ENCODE measurements around the gene SLC4A3. TPM values are rescaled to one million over a fixed set of nuclear protein-coding genes. Genes with fewer than 3 reads are reported as not detected.
"Not testable (repeated sequence)": the region's sequence is repeated elsewhere in the genome, so short reads cannot be mapped to it uniquely, and the experiment has no call there.

SLC4A3 gene
- total and polyA plus RNA-seq, 9 donors, result 5.5 to 15.9 (median 11.0) TPM

DNA sequence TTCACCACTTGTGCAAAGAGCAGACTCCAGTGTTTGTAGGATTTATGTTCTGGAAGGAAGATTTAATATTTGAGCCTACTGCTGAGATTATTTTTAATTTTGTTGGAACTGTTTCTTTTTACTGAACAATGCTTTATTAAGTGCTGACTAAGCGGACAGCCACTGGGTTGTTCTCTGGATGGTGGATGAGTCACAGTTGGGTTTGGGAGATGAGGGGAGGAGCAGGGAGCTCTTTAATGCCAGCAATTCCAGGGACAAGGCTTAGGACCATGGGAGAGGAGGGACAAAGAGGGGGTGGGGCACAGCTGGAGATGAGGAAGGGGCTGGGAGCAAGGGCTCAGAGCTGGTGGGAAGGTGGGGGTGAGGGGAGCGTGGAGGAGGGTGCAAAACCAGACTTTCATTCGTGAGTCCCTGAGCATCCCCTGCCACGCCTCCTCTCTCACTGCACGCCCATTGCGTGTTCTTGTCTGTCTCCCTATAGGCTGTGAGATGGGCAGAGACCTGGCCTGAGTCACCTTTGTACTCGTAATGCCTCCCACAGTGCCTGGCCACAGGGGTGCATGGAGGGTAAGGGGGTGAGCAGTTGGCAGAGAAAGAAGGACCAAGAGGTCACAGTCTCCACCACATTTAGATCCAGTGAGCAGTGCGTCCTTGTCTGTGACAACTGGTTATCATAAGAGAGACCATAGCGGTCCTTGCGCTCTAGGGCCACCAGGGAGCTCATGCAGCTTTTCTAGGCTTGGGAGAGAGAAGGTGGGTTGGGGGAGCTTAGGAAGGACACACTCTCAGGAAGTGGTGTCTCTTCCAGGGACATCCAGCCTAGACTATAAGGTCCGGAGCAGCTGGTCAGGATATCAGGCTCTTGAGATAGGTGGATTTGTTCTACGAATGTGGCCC lies 18.4 kb downstream of the SLC4A3 start:
- Histone ChIP-seq H3K4me1 (ENCODE audit: control insufficient read depth, insufficient read depth, low read length) (peaks cover 44% of the 10 kb centered on the region), H3K27ac (ENCODE audit: low read length) (peak overlapping the region; percentile 78), H3K36me3 (ENCODE audit: control insufficient read depth, insufficient read depth, low read length) (no peaks in the 10 kb centered on the region), H3K27me3 (ENCODE audit: control insufficient read depth, insufficient read depth, low read length) (peaks cover 3% of the 10 kb centered on the region), H3K9me3 (replicated peaks; ENCODE audit: control insufficient read depth, low read depth, low read length) (no peaks in the 10 kb centered on the region), H3K4me3 (ENCODE audit: low read length) (no peak overlapping the region)
- DNase-seq, result peak; percentile 45
- 78% methylated on average over 1 of the region's 12 CpGs for WGBS (ENCODE audit: insufficient coverage)

DNA sequence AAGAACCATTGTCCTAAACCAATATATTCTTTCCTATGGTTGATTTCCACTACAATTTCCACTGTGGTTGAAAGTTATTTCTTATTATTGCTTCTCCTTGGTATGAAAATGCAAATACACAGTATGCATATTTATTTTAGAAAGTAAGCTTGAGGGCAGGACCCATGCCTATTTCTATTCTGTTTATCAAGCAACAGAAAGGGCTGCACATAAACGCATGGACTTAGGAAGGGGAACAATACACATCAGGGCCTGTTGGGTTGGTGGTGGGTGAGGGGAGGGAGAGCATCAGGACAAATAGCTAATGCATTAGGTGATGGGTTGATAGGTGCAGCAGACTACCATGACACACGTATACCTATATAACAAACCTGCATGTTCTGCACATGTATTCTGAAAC lies 20.7 kb downstream of the SLC4A3 start:
- DNase-seq, result no peak
- Histone ChIP-seq H3K27ac (ENCODE audit: low read length) (no peak overlapping the region), H3K27me3 (ENCODE audit: control insufficient read depth, insufficient read depth, low read length) (peaks cover 6% of the 10 kb centered on the region), H3K9me3 (replicated peaks; ENCODE audit: control insufficient read depth, low read depth, low read length) (peaks cover 3% of the 10 kb centered on the region), H3K36me3 (ENCODE audit: control insufficient read depth, insufficient read depth, low read length) (no peaks in the 10 kb centered on the region), H3K4me3 (ENCODE audit: low read length) (no peak overlapping the region), H3K4me1 (ENCODE audit: control insufficient read depth, insufficient read depth, low read length) (peaks cover 32% of the 10 kb centered on the region)
- no CpG with 5 or more reads among the region's 2 CpGs for WGBS (ENCODE audit: insufficient coverage)

DNA sequence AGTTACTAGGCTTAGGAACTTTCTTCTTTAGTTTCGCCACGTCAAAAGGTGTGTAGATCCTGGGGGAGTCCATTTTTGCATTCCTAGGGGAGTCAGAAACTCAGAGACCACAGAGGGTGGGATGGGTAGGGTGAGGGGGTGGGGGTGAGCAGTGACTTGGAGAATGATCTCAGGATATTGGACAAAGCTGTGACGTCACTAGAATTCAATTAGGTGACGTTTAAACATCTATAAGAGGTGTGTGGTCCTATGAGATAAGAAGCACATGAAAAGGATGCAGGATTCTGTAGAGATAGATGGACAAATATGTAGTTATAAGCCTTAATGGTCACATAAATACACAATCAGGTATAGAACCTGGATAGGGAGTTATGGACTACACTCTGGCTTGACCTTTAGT lies 21.5 kb downstream of the SLC4A3 start:
- no peaks in the 10 kb centered on the region for H3K36me3 ChIP-seq (ENCODE audit: control insufficient read depth, insufficient read depth, low read length)
- no peak overlapping the region for H3K27ac ChIP-seq (ENCODE audit: low read length)
- peaks cover 24% of the 10 kb centered on the region for H3K4me1 ChIP-seq (ENCODE audit: control insufficient read depth, insufficient read depth, low read length)
- H3K9me3 ChIP-seq (replicated peaks; ENCODE audit: control insufficient read depth, low read depth, low read length), result peaks cover 3% of the 10 kb centered on the region
- H3K27me3 ChIP-seq (ENCODE audit: control insufficient read depth, insufficient read depth, low read length), result peaks cover 6% of the 10 kb centered on the region
- H3K4me3 ChIP-seq (ENCODE audit: low read length), result no peak overlapping the region
- 88% methylated on average over 2 of the region's 4 CpGs for WGBS (ENCODE audit: insufficient coverage)
- DNase-seq, result no peak

DNA sequence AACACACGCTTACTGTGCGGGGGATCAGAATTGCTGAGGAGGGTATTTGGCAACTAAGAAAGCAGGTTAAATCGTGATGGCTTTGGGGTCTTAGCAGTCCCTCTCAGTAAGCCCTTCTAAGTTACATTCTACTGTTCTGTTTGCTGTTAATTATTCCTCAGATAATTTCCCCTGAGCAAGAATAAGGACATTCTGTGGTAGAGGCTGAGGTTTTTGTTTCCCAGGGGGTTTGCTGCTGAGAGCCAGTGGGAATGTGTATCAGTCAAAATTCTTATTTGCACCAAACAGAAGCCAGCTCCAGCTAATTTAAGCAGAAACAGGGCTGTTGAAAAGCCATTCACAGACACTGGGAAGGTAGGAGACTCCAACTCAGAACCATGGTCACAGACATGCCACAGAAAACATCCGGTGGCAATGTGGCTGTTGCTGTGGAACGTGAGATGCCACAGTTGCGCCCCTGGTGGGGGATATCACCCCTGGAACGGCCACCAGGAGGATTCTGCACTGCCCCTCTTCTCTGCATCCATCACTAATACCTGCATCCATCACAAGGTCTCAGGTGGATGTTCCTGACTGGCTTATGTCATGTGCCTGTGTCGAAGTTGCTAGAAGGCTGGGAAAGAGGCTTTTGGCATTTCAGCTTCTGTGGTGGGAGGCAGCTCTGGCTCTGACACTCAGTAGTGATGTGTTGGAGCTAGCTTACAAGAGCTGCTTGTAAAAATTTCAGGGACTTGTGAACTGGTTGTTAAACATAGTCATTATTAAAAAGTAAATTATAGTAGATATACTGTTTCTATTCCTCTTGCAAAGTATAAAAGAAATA lies 23.2 kb downstream of the SLC4A3 start:
- H3K4me1 ChIP-seq (ENCODE audit: control insufficient read depth, insufficient read depth, low read length), result peaks cover 7% of the 10 kb centered on the region
- 56% methylated on average over 1 of the region's 8 CpGs for WGBS (ENCODE audit: insufficient coverage)
- H3K27ac ChIP-seq (ENCODE audit: low read length), result no peak overlapping the region
- H3K4me3 ChIP-seq (ENCODE audit: low read length), result no peak overlapping the region
- H3K36me3 ChIP-seq (ENCODE audit: control insufficient read depth, insufficient read depth, low read length), result no peaks in the 10 kb centered on the region
- H3K27me3 ChIP-seq (ENCODE audit: control insufficient read depth, insufficient read depth, low read length), result peaks cover 6% of the 10 kb centered on the region
- peaks cover 3% of the 10 kb centered on the region for H3K9me3 ChIP-seq (replicated peaks; ENCODE audit: control insufficient read depth, low read depth, low read length)
- no peak for DNase-seq

DNA sequence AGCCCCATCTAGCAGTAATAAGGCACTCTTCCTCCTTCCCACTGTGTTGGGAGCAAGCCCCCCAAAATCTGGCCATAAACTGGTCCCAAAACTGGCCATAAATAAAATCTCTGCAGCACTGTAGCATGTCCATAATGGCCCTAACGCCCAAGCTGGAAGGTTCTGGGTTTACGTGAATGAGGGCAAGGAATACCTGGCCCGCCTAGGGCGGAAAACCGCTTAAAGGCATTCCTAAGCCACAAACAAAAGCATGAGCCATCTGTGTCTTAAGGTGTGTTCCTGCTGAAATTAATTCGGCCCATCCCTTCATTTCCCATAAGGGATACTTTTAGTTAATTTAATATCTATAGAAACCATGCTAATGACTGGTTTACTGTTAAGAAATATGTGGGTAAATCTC lies 24.2 kb downstream of the SLC4A3 start:
- not testable (repeated sequence) for H3K9me3 ChIP-seq (replicated peaks; ENCODE audit: control insufficient read depth, low read depth, low read length); H3K36me3 ChIP-seq (ENCODE audit: control insufficient read depth, insufficient read depth, low read length); DNase-seq; H3K4me3 ChIP-seq (ENCODE audit: low read length); H3K27ac ChIP-seq (ENCODE audit: low read length); H3K4me1 ChIP-seq (ENCODE audit: control insufficient read depth, insufficient read depth, low read length); H3K27me3 ChIP-seq (ENCODE audit: control insufficient read depth, insufficient read depth, low read length)
- WGBS (ENCODE audit: insufficient coverage), result no CpG with 5 or more reads among the region's 6 CpGs

DNA sequence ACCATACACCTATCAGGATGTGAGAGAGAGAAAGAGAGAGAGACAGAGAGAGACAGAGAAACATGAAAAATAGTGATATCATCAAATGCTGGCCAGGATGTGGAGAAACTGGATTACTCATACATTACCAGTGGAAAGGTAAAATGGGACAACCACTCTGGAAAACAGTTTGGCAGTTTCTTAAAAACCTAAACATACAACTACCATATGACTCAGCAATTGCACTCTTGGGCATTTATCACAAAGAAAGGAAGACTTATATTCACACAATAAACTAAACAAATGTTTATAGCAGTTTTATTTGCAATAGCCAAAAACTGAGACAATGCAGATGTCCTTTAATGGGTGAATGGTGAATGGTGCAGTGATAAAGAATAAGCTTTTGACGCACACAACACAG lies 29.1 kb downstream of the SLC4A3 start:
- no peak for DNase-seq
- Histone ChIP-seq H3K4me1 (ENCODE audit: control insufficient read depth, insufficient read depth, low read length) (no peaks in the 10 kb centered on the region), H3K36me3 (ENCODE audit: control insufficient read depth, insufficient read depth, low read length) (no peaks in the 10 kb centered on the region), H3K27ac (ENCODE audit: low read length) (no peak overlapping the region), H3K9me3 (replicated peaks; ENCODE audit: control insufficient read depth, low read depth, low read length) (peaks cover 5% of the 10 kb centered on the region), H3K4me3 (ENCODE audit: low read length) (no peak overlapping the region), H3K27me3 (ENCODE audit: control insufficient read depth, insufficient read depth, low read length) (peaks cover 1% of the 10 kb centered on the region)
- WGBS (ENCODE audit: insufficient coverage), result no CpG with 5 or more reads among the region's 1 CpG

DNA sequence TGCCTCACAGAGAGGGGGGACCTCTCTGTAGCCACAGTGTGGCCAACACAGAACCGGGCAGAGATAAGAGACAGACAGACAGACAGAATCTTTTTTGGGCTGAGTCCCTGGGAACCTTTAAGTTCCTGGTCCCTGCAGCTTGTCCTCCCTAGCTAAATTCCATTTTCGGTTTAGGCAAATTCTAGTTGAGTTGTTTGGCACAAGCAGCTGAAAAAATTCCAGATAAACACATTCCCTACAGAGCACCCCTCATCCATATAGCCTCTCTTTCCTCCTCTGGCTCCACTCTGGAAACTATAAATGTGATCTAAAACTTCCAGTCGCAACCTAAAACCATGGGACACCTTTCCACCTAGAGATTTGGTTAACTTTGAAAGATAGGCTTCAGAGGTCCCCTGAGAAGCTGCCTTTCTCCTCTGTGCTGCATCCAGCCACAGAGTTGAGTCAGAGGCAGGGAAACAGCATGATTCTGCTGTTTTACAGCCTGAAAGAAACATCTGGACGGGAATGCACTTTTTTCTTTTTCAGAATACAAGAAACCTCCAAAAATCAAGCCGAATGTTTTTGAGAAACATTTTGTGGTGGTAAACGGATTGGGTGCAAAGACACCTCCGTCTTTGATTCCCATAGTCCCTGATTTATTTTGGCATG lies 30.9 kb downstream of the SLC4A3 start:
- H3K27me3 ChIP-seq (ENCODE audit: control insufficient read depth, insufficient read depth, low read length), result no peaks in the 10 kb centered on the region
- no peak overlapping the region for H3K4me3 ChIP-seq (ENCODE audit: low read length)
- peak; percentile 56 for DNase-seq
- H3K9me3 ChIP-seq (replicated peaks; ENCODE audit: control insufficient read depth, low read depth, low read length), result peaks cover 9% of the 10 kb centered on the region
- H3K4me1 ChIP-seq (ENCODE audit: control insufficient read depth, insufficient read depth, low read length), result no peaks in the 10 kb centered on the region
- H3K36me3 ChIP-seq (ENCODE audit: control insufficient read depth, insufficient read depth, low read length), result no peaks in the 10 kb centered on the region
- 56% methylated on average over 2 of the region's 7 CpGs for WGBS (ENCODE audit: insufficient coverage)
- H3K27ac ChIP-seq (ENCODE audit: low read length), result no peak overlapping the region

DNA sequence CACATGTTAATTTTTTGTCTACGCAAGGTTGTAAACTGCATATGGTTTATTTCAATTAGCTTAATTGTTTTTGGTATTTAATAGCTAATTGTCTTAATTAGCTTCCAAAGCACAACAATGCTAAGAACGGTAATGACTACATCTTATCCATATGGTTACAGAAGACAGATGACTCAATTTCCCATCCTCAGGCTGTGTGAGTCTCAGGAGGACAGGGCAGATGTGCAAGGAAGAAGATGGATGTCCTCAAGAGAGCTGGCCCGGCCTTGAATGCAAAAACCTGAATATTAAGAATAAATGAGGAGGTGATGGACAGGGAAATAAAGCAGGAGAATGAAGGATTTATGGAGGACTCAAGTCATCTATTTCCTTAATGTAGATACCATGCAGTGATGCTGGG lies 31.4 kb downstream of the SLC4A3 start:
- Histone ChIP-seq H3K36me3 (ENCODE audit: control insufficient read depth, insufficient read depth, low read length) (no peaks in the 10 kb centered on the region), H3K9me3 (replicated peaks; ENCODE audit: control insufficient read depth, low read depth, low read length) (peaks cover 9% of the 10 kb centered on the region), H3K27ac (ENCODE audit: low read length) (no peak overlapping the region), H3K4me1 (ENCODE audit: control insufficient read depth, insufficient read depth, low read length) (no peaks in the 10 kb centered on the region), H3K27me3 (ENCODE audit: control insufficient read depth, insufficient read depth, low read length) (no peaks in the 10 kb centered on the region), H3K4me3 (ENCODE audit: low read length) (no peak overlapping the region)
- no peak for DNase-seq
- WGBS (ENCODE audit: insufficient coverage), result no CpG with 5 or more reads among the region's 3 CpGs

DNA sequence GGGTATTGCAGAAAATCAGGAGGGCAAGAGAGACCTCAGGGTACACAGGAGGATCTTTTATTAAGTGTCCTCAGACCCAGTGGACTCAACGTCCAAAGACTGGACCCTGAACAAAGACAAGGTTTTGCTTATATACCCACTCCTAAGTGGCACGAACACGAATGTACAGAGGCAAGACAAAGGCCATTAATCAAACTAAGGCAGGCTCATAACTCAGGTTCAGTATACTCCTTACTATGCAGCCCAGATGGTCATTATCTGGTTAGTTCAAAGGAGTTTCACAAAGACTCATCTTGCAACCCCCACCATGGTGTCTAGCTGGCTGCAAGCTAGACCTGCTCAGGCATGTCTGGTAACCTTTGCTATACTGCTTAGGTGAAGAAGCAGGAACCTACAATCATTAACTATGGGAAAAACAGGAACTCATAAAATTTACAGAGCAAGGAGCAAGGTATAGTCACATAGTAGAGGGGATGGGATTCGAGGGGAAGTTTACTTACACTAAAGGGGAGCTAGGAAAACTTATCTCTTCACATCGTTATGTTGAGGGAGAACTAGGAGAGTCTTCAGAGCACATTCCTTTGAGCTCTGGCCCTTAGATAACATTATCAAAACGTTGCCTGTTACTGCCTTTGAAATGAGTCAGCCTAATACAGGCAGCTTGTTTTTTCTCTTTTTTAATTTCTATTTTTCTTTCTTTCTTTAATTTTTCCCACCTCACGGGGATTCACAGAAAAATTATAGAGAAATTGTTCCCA lies 33.9 kb downstream of the SLC4A3 start:
- WGBS (ENCODE audit: insufficient coverage), result 61% methylated on average over 2 of the region's 7 CpGs
- H3K4me1 ChIP-seq (ENCODE audit: control insufficient read depth, insufficient read depth, low read length), result peaks cover 20% of the 10 kb centered on the region
- no peaks in the 10 kb centered on the region for H3K27me3 ChIP-seq (ENCODE audit: control insufficient read depth, insufficient read depth, low read length)
- no peak overlapping the region for H3K27ac ChIP-seq (ENCODE audit: low read length)
- H3K4me3 ChIP-seq (ENCODE audit: low read length), result no peak overlapping the region
- no peak for DNase-seq
- H3K36me3 ChIP-seq (ENCODE audit: control insufficient read depth, insufficient read depth, low read length), result no peaks in the 10 kb centered on the region
- H3K9me3 ChIP-seq (replicated peaks; ENCODE audit: control insufficient read depth, low read depth, low read length), result peaks cover 9% of the 10 kb centered on the region

Measured in muscle of leg (tissue), 11 donors.